SK-N-SH (cell line): ENCODE measurements around the gene CA9.

Experiments
- ELF1 ChIP-seq: IDR thresholded peaks from 2 replicates; pipeline ENCODE4 v1.4.0; 2012
- EP300 ChIP-seq, 2 experiments: IDR thresholded peaks; 2 replicates each; pipeline versions ENCODE4 v1.4.0 to v1.6.1; 2012; ENCODE audit warnings: borderline replicate concordance in 1 of 2, low read depth in 1 of 2, low read length in 1 of 2
- GABPA ChIP-seq: IDR thresholded peaks from 2 replicates; pipeline ENCODE4 v1.4.0; 2012; ENCODE audit warnings: low read depth, mild to moderate bottlenecking
- NRF1 ChIP-seq: IDR thresholded peaks from 2 replicates; pipeline ENCODE4 v1.6.1; 2012; ENCODE audit warnings: low read depth, mild to moderate bottlenecking, low read length
- POLR2AphosphoS5 ChIP-seq: IDR thresholded peaks from 2 replicates; pipeline ENCODE4 v1.6.1; 2012; ENCODE audit warnings: low read depth, low read length
- RAD21 ChIP-seq: IDR thresholded peaks from 2 replicates; pipeline ENCODE4 v1.6.1; 2012; ENCODE audit warnings: mild to moderate bottlenecking, low read length
- TF ChIP-seq, protein P1 (sequence below): fragments of 200-600 bp; sonication (generic); IDR thresholded peaks from 2 replicates; pipeline ENCODE4 v1.6.1; 2017; ENCODE audit warnings: antibody characterized with exemption, mild to moderate bottlenecking, moderate library complexity
- TF ChIP-seq, protein P2 (sequence below): IDR thresholded peaks from 2 replicates; pipeline ENCODE4 v1.6.1; 2012; ENCODE audit warnings: mild to moderate bottlenecking, low read depth, low read length, moderate library complexity
- TF ChIP-seq, protein P3 (sequence below): IDR thresholded peaks from 2 replicates; pipeline ENCODE4 v1.4.0; 2012; ENCODE audit warnings: low read depth
- TF ChIP-seq, protein P4 (sequence below): IDR thresholded peaks from 2 replicates; pipeline ENCODE4 v1.4.0; 2012; ENCODE audit warnings: low read depth, borderline replicate concordance
- TF ChIP-seq, protein P5 (sequence below): fragments of 150-350 bp; IDR thresholded peaks from 2 replicates; pipeline ENCODE4 v1.6.1; 2017; ENCODE audit warnings: antibody characterized with exemption, low read length, low read depth, borderline replicate concordance

DNA sequence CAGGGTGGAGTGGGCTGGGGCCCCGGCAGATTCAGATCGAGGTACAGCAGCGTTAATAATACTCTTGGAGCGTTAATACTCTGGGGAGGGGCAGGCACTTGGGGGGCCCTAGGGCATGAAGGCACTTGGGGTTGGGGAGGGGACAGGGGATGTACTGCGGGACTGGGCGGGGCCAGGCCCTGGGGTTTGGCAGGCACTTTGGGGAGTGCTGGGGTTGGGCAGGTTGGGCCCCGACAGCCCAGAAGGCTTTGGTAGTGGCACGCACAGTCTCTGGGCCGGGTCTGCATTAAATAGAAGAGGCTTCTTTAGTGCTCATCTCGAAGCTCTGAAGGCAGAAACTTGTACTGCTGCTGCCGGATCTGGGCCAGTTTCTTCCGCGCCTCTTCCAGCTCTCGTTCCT is 23.8 kb downstream of the CA9 start:
- TF ChIP-seq POLR2AphosphoS5 = no peak
- TF ChIP-seq, protein P1, sequence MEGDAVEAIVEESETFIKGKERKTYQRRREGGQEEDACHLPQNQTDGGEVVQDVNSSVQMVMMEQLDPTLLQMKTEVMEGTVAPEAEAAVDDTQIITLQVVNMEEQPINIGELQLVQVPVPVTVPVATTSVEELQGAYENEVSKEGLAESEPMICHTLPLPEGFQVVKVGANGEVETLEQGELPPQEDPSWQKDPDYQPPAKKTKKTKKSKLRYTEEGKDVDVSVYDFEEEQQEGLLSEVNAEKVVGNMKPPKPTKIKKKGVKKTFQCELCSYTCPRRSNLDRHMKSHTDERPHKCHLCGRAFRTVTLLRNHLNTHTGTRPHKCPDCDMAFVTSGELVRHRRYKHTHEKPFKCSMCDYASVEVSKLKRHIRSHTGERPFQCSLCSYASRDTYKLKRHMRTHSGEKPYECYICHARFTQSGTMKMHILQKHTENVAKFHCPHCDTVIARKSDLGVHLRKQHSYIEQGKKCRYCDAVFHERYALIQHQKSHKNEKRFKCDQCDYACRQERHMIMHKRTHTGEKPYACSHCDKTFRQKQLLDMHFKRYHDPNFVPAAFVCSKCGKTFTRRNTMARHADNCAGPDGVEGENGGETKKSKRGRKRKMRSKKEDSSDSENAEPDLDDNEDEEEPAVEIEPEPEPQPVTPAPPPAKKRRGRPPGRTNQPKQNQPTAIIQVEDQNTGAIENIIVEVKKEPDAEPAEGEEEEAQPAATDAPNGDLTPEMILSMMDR = no peak
- no peak for TF ChIP-seq NRF1
- no peak for TF ChIP-seq GABPA
- TF ChIP-seq, protein P2, sequence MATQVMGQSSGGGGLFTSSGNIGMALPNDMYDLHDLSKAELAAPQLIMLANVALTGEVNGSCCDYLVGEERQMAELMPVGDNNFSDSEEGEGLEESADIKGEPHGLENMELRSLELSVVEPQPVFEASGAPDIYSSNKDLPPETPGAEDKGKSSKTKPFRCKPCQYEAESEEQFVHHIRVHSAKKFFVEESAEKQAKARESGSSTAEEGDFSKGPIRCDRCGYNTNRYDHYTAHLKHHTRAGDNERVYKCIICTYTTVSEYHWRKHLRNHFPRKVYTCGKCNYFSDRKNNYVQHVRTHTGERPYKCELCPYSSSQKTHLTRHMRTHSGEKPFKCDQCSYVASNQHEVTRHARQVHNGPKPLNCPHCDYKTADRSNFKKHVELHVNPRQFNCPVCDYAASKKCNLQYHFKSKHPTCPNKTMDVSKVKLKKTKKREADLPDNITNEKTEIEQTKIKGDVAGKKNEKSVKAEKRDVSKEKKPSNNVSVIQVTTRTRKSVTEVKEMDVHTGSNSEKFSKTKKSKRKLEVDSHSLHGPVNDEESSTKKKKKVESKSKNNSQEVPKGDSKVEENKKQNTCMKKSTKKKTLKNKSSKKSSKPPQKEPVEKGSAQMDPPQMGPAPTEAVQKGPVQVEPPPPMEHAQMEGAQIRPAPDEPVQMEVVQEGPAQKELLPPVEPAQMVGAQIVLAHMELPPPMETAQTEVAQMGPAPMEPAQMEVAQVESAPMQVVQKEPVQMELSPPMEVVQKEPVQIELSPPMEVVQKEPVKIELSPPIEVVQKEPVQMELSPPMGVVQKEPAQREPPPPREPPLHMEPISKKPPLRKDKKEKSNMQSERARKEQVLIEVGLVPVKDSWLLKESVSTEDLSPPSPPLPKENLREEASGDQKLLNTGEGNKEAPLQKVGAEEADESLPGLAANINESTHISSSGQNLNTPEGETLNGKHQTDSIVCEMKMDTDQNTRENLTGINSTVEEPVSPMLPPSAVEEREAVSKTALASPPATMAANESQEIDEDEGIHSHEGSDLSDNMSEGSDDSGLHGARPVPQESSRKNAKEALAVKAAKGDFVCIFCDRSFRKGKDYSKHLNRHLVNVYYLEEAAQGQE = no peak
- TF ChIP-seq, protein P3, sequence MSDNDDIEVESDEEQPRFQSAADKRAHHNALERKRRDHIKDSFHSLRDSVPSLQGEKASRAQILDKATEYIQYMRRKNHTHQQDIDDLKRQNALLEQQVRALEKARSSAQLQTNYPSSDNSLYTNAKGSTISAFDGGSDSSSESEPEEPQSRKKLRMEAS = no peak
- TF ChIP-seq RAD21 = no peak
- TF ChIP-seq, protein P4, sequence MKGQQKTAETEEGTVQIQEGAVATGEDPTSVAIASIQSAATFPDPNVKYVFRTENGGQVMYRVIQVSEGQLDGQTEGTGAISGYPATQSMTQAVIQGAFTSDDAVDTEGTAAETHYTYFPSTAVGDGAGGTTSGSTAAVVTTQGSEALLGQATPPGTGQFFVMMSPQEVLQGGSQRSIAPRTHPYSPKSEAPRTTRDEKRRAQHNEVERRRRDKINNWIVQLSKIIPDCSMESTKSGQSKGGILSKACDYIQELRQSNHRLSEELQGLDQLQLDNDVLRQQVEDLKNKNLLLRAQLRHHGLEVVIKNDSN = no peak
- TF ChIP-seq, protein P5, sequence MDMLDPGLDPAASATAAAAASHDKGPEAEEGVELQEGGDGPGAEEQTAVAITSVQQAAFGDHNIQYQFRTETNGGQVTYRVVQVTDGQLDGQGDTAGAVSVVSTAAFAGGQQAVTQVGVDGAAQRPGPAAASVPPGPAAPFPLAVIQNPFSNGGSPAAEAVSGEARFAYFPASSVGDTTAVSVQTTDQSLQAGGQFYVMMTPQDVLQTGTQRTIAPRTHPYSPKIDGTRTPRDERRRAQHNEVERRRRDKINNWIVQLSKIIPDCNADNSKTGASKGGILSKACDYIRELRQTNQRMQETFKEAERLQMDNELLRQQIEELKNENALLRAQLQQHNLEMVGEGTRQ = no peak
- TF ChIP-seq ELF1 = no peak
- no peak for TF ChIP-seq EP300 (IDR thresholded peaks at IDR 0.05; ENCODE audit: borderline replicate concordance in 1 of 2, low read depth in 1 of 2, low read length in 1 of 2)
